CD4-positive, alpha-beta memory T cell (primary cell): ENCODE results near the gene CAMTA1. TPM values are rescaled to one million over a fixed set of nuclear protein-coding genes. Genes with fewer than 3 reads are reported as not detected.

Experiments used
- CTCF ChIA-PET: fragments of 350-600 bp; sonication (Branson Sonifier 250); formaldehyde crosslinking; loops from one replicate; lab custom pipeline; 2021; ENCODE audit warnings: inconsistent platforms; ENCODE audit not compliant: partially characterized antibody; lab: Charles Lee
- POLR2A ChIA-PET: fragments of 350-600 bp; sonication (Branson Sonifier 250); formaldehyde crosslinking; loops from one replicate; lab custom pipeline; 2021; ENCODE audit not compliant: partially characterized antibody; lab: Charles Lee
- DNase-seq, 5 donors: peaks; one replicate each; pipeline versions ENCODE4 v3.0.0 to v3.0.0-alpha.2; 2020 to 2022; ENCODE audit warnings: mixed read lengths in 1 of 5
- H3K27ac ChIP-seq: one replicate; pipeline ENCODE4 v1.7.0; 2013; ENCODE audit warnings: low read depth, low read length
- H3K27me3 ChIP-seq: 2 replicates; pipeline ENCODE4 v1.7.0; 2013; ENCODE audit warnings: mild to moderate bottlenecking, low read length, moderate library complexity; ENCODE audit not compliant: insufficient read depth
- H3K36me3 ChIP-seq: 2 replicates; pipeline ENCODE4 v1.7.0; 2013; ENCODE audit warnings: mild to moderate bottlenecking, low read length, moderate library complexity; ENCODE audit not compliant: insufficient read depth
- H3K4me1 ChIP-seq: 2 replicates; pipeline ENCODE4 v1.7.0; 2013; ENCODE audit warnings: mild to moderate bottlenecking, low read length, moderate library complexity; ENCODE audit not compliant: insufficient read depth
- H3K4me3 ChIP-seq, 2 donors: one replicate each; pipeline ENCODE4 v1.7.0; 2013; ENCODE audit warnings: low read length in 2 of 2, mild to moderate bottlenecking in 1 of 2
- H3K9me3 ChIP-seq, 2 donors: one replicate each; pipeline ENCODE4 v1.7.0; 2013; ENCODE audit warnings: low read length in 2 of 2, control low read depth in 1 of 2; ENCODE audit not compliant: control insufficient read depth in 1 of 2
- H3K27ac Mint-ChIP-seq, 7 donors: one replicate each; pipeline ENCODE4 v1.8.0; 2020 to 2021; ENCODE audit warnings: mixed read lengths in 7 of 7, mild to moderate bottlenecking in 6 of 7, inconsistent platforms in 3 of 7, moderate library complexity in 3 of 7
- H3K27me3 Mint-ChIP-seq, 2 donors: one replicate each; pipeline ENCODE4 v1.8.0; 2020 to 2021; ENCODE audit warnings: mixed read lengths in 2 of 2
- H3K36me3 Mint-ChIP-seq, 2 donors: one replicate each; pipeline ENCODE4 v1.8.0; 2020 to 2021; ENCODE audit warnings: mixed read lengths in 2 of 2, inconsistent platforms in 1 of 2, mild to moderate bottlenecking in 1 of 2
- H3K4me1 Mint-ChIP-seq, 4 donors: one replicate each; pipeline ENCODE4 v1.8.0; 2020 to 2021; ENCODE audit warnings: mixed read lengths in 4 of 4, mild to moderate bottlenecking in 1 of 4
- H3K4me3 Mint-ChIP-seq, 8 donors: one replicate each; pipeline ENCODE4 v1.8.0; 2020 to 2021; ENCODE audit warnings: mixed read lengths in 8 of 8, mild to moderate bottlenecking in 7 of 8, moderate library complexity in 6 of 8, inconsistent platforms in 3 of 8
- H3K9me3 Mint-ChIP-seq, 8 donors: one replicate each; pipeline ENCODE4 v1.8.0; 2020 to 2021; ENCODE audit warnings: mixed read lengths in 8 of 8, mild to moderate bottlenecking in 5 of 8, inconsistent platforms in 3 of 8, moderate library complexity in 1 of 8
- intact Hi-C: fragments of 100-400 bp; cut with micrococcal nuclease; formaldehyde crosslinking; loops from one replicate; pipeline ENCODE4 v1.15.1; 2023
- polyA plus RNA-seq, 2 donors: library from polyadenylated mRNA; unstranded; fragments of 300-500 nt; fragmentation: Illumina TruSeq; gene quantifications; one replicate each; pipeline ENCODE4 v1.2.3, GENCODE V29; 2021
- total RNA-seq, 2 experiments: library from RNA; stranded (reverse); gene quantifications; one replicate each; pipeline ENCODE4 v1.2.3, GENCODE V29; 2021

The CAMTA1 gene
- total and polyA plus RNA-seq, 4 experiments from 2014 or later: 39.1 to 118 (median 59.9) TPM

- DNase-seq: no peak
- Mint-ChIP-seq H3K27ac (no peak overlapping the region), H3K9me3 (peaks cover 0 to 3% (median 0%) of the 10 kb centered on the region in 8 donors), H3K27me3 (peaks cover 23 to 52% of the 10 kb centered on the region in 2 donors), H3K4me3 (no peak overlapping the region), H3K36me3 (no peaks in the 10 kb centered on the region), H3K4me1 (no peaks in the 10 kb centered on the region)
- H3K4me3 ChIP-seq: no peak overlapping the region
- H3K9me3 ChIP-seq: no peaks in the 10 kb centered on the region
- no peaks in the 10 kb centered on the region for H3K36me3 ChIP-seq
- no peaks in the 10 kb centered on the region for H3K4me1 ChIP-seq
- H3K27me3 ChIP-seq: no peaks in the 10 kb centered on the region
- ChIA-PET CTCF (interaction anchor here (1.4 kb wide), 1 partner anchor 23 kb away, joined by 3 read pairs; no protein-coding TSS in a partner anchor), POLR2A (no interaction called here)
- intact Hi-C loops: no loop called here
- no peak overlapping the region for H3K27ac ChIP-seq
Measured at GRCh38 chr1:7624791-7625355, 839.6 kb downstream of the CAMTA1 start.

- Histone ChIP-seq H3K27me3 (no peaks in the 10 kb centered on the region), H3K4me1 (no peaks in the 10 kb centered on the region), H3K27ac (no peak overlapping the region), H3K9me3 (no peaks in the 10 kb centered on the region), H3K4me3 (no peak overlapping the region), H3K36me3 (no peaks in the 10 kb centered on the region)
- H3K9me3 Mint-ChIP-seq: peaks cover 0 to 3% (median 0%) of the 10 kb centered on the region in 8 donors
- no peaks in the 10 kb centered on the region for H3K4me1 Mint-ChIP-seq
- intact Hi-C loops: no loop called here
- no peak overlapping the region for H3K27ac Mint-ChIP-seq
- H3K4me3 Mint-ChIP-seq: no peak overlapping the region
- POLR2A ChIA-PET: no interaction called here
- CTCF ChIA-PET: interaction anchor here (0.7 to 1.4 kb wide), 2 partner anchors 23 to 1415 kb away, joined by 3 to 4 read pairs; no protein-coding TSS in a partner anchor
- DNase-seq: no peak
- no peaks in the 10 kb centered on the region for H3K36me3 Mint-ChIP-seq
- peaks cover 19 to 49% of the 10 kb centered on the region in 2 donors for H3K27me3 Mint-ChIP-seq
Measured at GRCh38 chr1:7625401-7625800, 840.1 kb downstream of the CAMTA1 start.

DNA sequence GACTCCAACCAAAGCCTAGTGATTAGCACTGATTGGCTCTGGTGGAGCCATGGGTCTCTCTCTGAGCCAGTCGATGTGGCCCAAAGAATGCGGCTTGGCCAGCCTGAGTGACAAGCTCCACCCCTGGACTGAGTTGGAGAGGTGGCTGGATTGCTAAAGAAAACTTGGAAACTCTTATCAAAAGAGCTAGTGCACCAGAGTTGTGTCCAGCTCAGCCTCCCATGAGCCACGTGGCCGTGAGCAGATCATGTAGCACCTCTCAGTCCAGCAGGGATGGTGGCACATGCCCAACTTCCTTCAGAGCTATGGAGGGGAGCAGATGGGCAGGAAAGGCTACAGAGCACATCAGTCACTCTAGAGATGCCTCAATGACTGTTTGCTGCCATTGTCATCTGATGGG lies 843.0 kb downstream of the CAMTA1 start:
- no peaks in the 10 kb centered on the region for H3K27me3 ChIP-seq

GRCh38 chr1:7629011-7629410 lies 843.8 kb downstream of the CAMTA1 start:
- peaks cover 22 to 53% of the 10 kb centered on the region in 2 donors for H3K27me3 Mint-ChIP-seq
- POLR2A ChIA-PET: no interaction called here
- intact Hi-C loops: no loop called here
- H3K27ac Mint-ChIP-seq: no peak overlapping the region
- Histone ChIP-seq H3K36me3 (no peaks in the 10 kb centered on the region), H3K4me1 (no peaks in the 10 kb centered on the region), H3K27me3 (no peaks in the 10 kb centered on the region), H3K9me3 (no peaks in the 10 kb centered on the region), H3K27ac (no peak overlapping the region), H3K4me3 (no peak overlapping the region)
- H3K9me3 Mint-ChIP-seq: no peaks in the 10 kb centered on the region
- no peaks in the 10 kb centered on the region for H3K4me1 Mint-ChIP-seq
- DNase-seq: no peak
- no peaks in the 10 kb centered on the region for H3K36me3 Mint-ChIP-seq
- H3K4me3 Mint-ChIP-seq: no peak overlapping the region
- CTCF ChIA-PET: no interaction called here

More for the DNA sequence above, 843.0 kb downstream of the CAMTA1 start:
- Mint-ChIP-seq H3K36me3 (no peaks in the 10 kb centered on the region), H3K9me3 (no peaks in the 10 kb centered on the region), H3K27me3 (peaks cover 19 to 48% of the 10 kb centered on the region in 2 donors), H3K27ac (no peak overlapping the region), H3K4me1 (no peaks in the 10 kb centered on the region), H3K4me3 (no peak overlapping the region)
- Histone ChIP-seq H3K4me3 (no peak overlapping the region), H3K27ac (no peak overlapping the region), H3K4me1 (no peaks in the 10 kb centered on the region), H3K36me3 (no peaks in the 10 kb centered on the region), H3K9me3 (no peaks in the 10 kb centered on the region)
- DNase-seq: no peak
- POLR2A ChIA-PET: no interaction called here
- intact Hi-C loops: no loop called here
- CTCF ChIA-PET: no interaction called here

DNA sequence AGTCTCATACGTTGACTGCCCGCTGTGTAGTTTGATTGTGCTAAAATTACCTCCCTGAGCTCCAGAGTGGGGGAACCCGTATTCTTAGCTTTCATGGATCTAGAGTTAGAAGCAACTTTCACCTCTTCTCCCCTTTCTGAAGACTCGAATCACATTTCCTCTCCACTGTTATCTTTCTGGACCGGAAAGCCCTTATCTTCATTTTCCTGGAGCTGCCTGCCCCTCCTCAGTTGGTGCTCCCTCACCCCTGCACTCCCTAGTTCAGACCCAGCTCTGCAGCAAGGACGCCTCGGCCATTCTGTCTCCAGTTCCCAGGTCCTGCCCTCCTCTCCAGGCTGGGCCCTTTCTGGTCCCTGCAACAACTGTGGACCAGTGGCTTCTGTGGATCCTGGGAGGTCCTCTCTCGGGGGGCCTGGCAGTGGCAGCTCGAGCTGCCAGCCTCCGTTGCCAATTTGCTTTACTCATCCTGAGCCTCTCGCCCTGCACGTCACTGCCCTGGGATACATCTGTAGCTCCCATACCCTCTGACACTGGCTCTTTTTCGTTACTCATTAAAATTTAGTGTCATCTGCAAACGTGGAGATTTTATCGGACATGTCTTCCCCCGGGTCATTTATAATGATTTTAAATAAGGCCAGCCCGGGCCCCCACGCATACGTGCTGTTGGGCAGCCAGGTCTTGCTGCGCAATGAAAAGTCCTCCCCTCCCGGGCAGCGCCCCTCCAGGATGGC lies 844.4 kb downstream of the CAMTA1 start:
- no peaks in the 10 kb centered on the region for H3K36me3 Mint-ChIP-seq

GRCh38 chr1:7630378-7630777 lies 845.1 kb downstream of the CAMTA1 start:
- H3K4me1 ChIP-seq: no peaks in the 10 kb centered on the region
- H3K4me3 ChIP-seq: no peak overlapping the region
- H3K36me3 ChIP-seq: no peaks in the 10 kb centered on the region
- H3K27ac Mint-ChIP-seq: no peak overlapping the region
- intact Hi-C loops: no loop called here
- no peak overlapping the region for H3K4me3 Mint-ChIP-seq
- no peak overlapping the region for H3K27ac ChIP-seq
- CTCF ChIA-PET: no interaction called here
- H3K4me1 Mint-ChIP-seq: no peaks in the 10 kb centered on the region
- H3K36me3 Mint-ChIP-seq: no peaks in the 10 kb centered on the region
- H3K27me3 ChIP-seq: no peaks in the 10 kb centered on the region
- DNase-seq: no peak
- no peaks in the 10 kb centered on the region for H3K9me3 Mint-ChIP-seq
- POLR2A ChIA-PET: no interaction called here
- H3K27me3 Mint-ChIP-seq: peaks cover 19 to 51% of the 10 kb centered on the region in 2 donors
- H3K9me3 ChIP-seq: no peaks in the 10 kb centered on the region

More for the DNA sequence above, 844.4 kb downstream of the CAMTA1 start:
- H3K27me3 Mint-ChIP-seq: peaks cover 24 to 56% of the 10 kb centered on the region in 2 donors
- no peak overlapping the region for H3K27ac Mint-ChIP-seq
- Histone ChIP-seq H3K27me3 (no peaks in the 10 kb centered on the region), H3K9me3 (no peaks in the 10 kb centered on the region), H3K36me3 (no peaks in the 10 kb centered on the region), H3K4me1 (no peaks in the 10 kb centered on the region), H3K4me3 (no peak overlapping the region), H3K27ac (no peak overlapping the region)
- H3K4me1 Mint-ChIP-seq: no peaks in the 10 kb centered on the region
- H3K9me3 Mint-ChIP-seq: no peaks in the 10 kb centered on the region
- intact Hi-C loops: no loop called here
- no peak overlapping the region for H3K4me3 Mint-ChIP-seq
- ChIA-PET POLR2A (no interaction called here), CTCF (no interaction called here)
- no peak for DNase-seq

DNA sequence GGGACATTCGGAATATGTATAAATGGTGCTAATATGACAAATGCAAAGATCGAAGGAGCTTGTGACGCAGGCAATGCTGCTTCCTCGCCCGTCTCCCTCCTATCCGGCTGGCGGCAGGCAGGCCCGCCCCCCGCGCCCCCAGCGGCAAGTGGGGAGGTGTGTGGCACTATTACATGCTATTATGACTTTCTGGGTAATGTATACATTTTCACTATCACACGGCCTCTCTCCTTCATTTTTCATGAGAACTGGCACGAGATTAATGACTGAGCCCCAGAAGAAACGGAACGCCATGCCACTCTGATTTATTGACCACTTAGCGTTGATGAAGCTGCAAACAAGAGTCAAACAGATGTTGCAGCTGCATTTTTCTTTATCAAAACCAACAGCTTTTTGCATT lies 846.9 kb downstream of the CAMTA1 start:
- Mint-ChIP-seq H3K4me1 (no peaks in the 10 kb centered on the region), H3K9me3 (no peaks in the 10 kb centered on the region), H3K4me3 (no peak overlapping the region), H3K27ac (no peak overlapping the region), H3K27me3 (peaks cover 15 to 44% of the 10 kb centered on the region in 2 donors), H3K36me3 (no peaks in the 10 kb centered on the region)
- ChIA-PET POLR2A (no interaction called here), CTCF (no interaction called here)
- Histone ChIP-seq H3K4me1 (no peaks in the 10 kb centered on the region), H3K27ac (no peak overlapping the region), H3K9me3 (no peaks in the 10 kb centered on the region), H3K27me3 (no peaks in the 10 kb centered on the region), H3K36me3 (no peaks in the 10 kb centered on the region), H3K4me3 (no peak overlapping the region)
- intact Hi-C loops: no loop called here
- DNase-seq: no peak
